GM23338 (cell line): Measurements from ENCODE around the gene SEC11A. TPM values are rescaled to one million over a fixed set of nuclear protein-coding genes. Genes with fewer than 3 reads are reported as not detected.

Experiments
- ATAC-seq: fragments of 200-7000 bp; cut with Tn5 transposase; 3 replicates; pipeline ENCODE4 v1.9.1; 2020
- DNase-seq: peaks from one replicate; pipeline ENCODE4 v3.0.0-alpha.2; 2015; ENCODE audit warnings: low spot score
- H2AFZ ChIP-seq: fragments of 200-600 bp; sonication (generic); 2 replicates; pipeline ENCODE4 v1.8.0; 2016; ENCODE audit warnings: antibody characterized with exemption, mild to moderate bottlenecking, moderate library complexity
- H3F3A ChIP-seq: fragments of 200-600 bp; sonication (generic); replicated peaks from 2 replicates; pipeline ENCODE4 v1.8.0; 2017; ENCODE audit warnings: antibody characterized with exemption, mixed run types, low read depth
- H3K27ac ChIP-seq: fragments of 200-600 bp; sonication (generic); 2 replicates; pipeline ENCODE4 v1.6.1; 2016; ENCODE audit warnings: low read depth
- H3K27me3 ChIP-seq: fragments of 200-600 bp; sonication (generic); 2 replicates; pipeline ENCODE4 v1.8.0; 2016; ENCODE audit warnings: mild to moderate bottlenecking, mixed run types, moderate library complexity; ENCODE audit not compliant: insufficient read depth
- H3K36me3 ChIP-seq: fragments of 200-600 bp; sonication (generic); 2 replicates; pipeline ENCODE4 v1.8.0; 2016; ENCODE audit warnings: mild to moderate bottlenecking; ENCODE audit not compliant: insufficient read depth
- H3K4me1 ChIP-seq: fragments of 200-600 bp; sonication (generic); 2 replicates; pipeline ENCODE4 v1.8.0; 2016; ENCODE audit warnings: mild to moderate bottlenecking, moderate library complexity; ENCODE audit not compliant: insufficient read depth
- H3K4me2 ChIP-seq: fragments of 200-600 bp; sonication (generic); 2 replicates; pipeline ENCODE4 v1.7.1; 2017; ENCODE audit warnings: mixed run types
- H3K4me3 ChIP-seq: fragments of 200-600 bp; sonication (generic); 2 replicates; pipeline ENCODE4 v1.6.1; 2016; ENCODE audit warnings: mixed run types
- H3K79me2 ChIP-seq: fragments of 200-600 bp; sonication (generic); replicated peaks from 2 replicates; pipeline ENCODE4 v1.8.0; 2017; ENCODE audit warnings: mild to moderate bottlenecking; ENCODE audit not compliant: insufficient read depth
- H3K9me2 ChIP-seq: fragments of 200-600 bp; sonication (generic); 2 replicates; pipeline ENCODE4 v1.8.0; 2017; ENCODE audit not compliant: insufficient read depth
- H4K20me1 ChIP-seq: fragments of 200-600 bp; sonication (generic); replicated peaks from 2 replicates; pipeline ENCODE4 v1.8.0; 2017; ENCODE audit warnings: mild to moderate bottlenecking; ENCODE audit not compliant: insufficient read depth
- H3K27ac Mint-ChIP-seq: 2 replicates; pipeline ENCODE4 v1.8.0; 2020; ENCODE audit warnings: inconsistent platforms, mild to moderate bottlenecking, moderate library complexity, mixed read lengths
- H3K27me3 Mint-ChIP-seq: 3 replicates; pipeline ENCODE4 v1.8.0; 2022; ENCODE audit warnings: low read depth, mild to moderate bottlenecking, moderate library complexity, mixed read lengths, inconsistent platforms; ENCODE audit not compliant: insufficient read depth, poor library complexity
- H3K36me3 Mint-ChIP-seq: 3 replicates; pipeline ENCODE4 v1.8.0; 2021; ENCODE audit warnings: low read depth, mild to moderate bottlenecking, inconsistent platforms, moderate library complexity, mixed read lengths
- H3K4me1 Mint-ChIP-seq: 3 replicates; pipeline ENCODE4 v1.8.0; 2020; ENCODE audit warnings: mild to moderate bottlenecking, inconsistent platforms, mixed read lengths
- H3K4me3 Mint-ChIP-seq: 3 replicates; pipeline ENCODE4 v1.8.0; 2021; ENCODE audit warnings: moderate library complexity, mild to moderate bottlenecking, inconsistent platforms, mixed read lengths
- H3K9me3 Mint-ChIP-seq: 3 replicates; pipeline ENCODE4 v1.8.0; 2020; ENCODE audit warnings: moderate library complexity, mild to moderate bottlenecking, inconsistent platforms, mixed read lengths
- CREB1 ChIP-seq: fragments of 250-450 bp; sonication (Bioruptor Pico); IDR thresholded peaks from 2 replicates; pipeline ENCODE4 v1.5.0; 2020; ENCODE audit warnings: low read depth, mild to moderate bottlenecking, moderate library complexity
- EZH2 ChIP-seq: fragments of 200-600 bp; sonication (generic); IDR thresholded peaks from one replicate; pipeline ENCODE4 v1.8.0; 2017; ENCODE audit warnings: antibody characterized with exemption, mild to moderate bottlenecking, low read depth; ENCODE audit not compliant: unreplicated experiment
- EZH2phosphoT487 ChIP-seq: fragments of 200-600 bp; sonication (generic); IDR thresholded peaks from one replicate; pipeline ENCODE4 v1.8.1; 2018; ENCODE audit warnings: antibody characterized with exemption; ENCODE audit not compliant: unreplicated experiment
- JUNB ChIP-seq: IDR thresholded peaks from one replicate; pipeline ENCODE4 v1.6.1; 2016; ENCODE audit warnings: antibody characterized with exemption; ENCODE audit not compliant: unreplicated experiment
- NANOG ChIP-seq: IDR thresholded peaks from 2 replicates; pipeline ENCODE4 v1.6.1; 2016; ENCODE audit warnings: antibody characterized with exemption, borderline replicate concordance
- POLR2AphosphoS5 ChIP-seq: IDR thresholded peaks from 2 replicates; pipeline ENCODE4 v1.6.1; 2016; ENCODE audit warnings: antibody characterized with exemption, low read depth
- REST ChIP-seq: IDR thresholded peaks from one replicate; pipeline ENCODE4 v1.6.1; 2018; ENCODE audit warnings: antibody characterized with exemption; ENCODE audit not compliant: unreplicated experiment
- STAT1 ChIP-seq: IDR thresholded peaks from one replicate; pipeline ENCODE4 v1.6.1; 2016; ENCODE audit warnings: antibody characterized with exemption; ENCODE audit not compliant: unreplicated experiment
- ZNF114 ChIP-seq: fragments of 250-450 bp; sonication (Bioruptor Pico); IDR thresholded peaks from 2 replicates; pipeline ENCODE4 v1.5.0; 2020; ENCODE audit warnings: mild to moderate bottlenecking, moderate library complexity
- ZNF331 ChIP-seq: fragments of 250-450 bp; sonication (Bioruptor Pico); IDR thresholded peaks from 2 replicates; pipeline ENCODE4 v1.5.0; 2020; ENCODE audit warnings: low read depth, mild to moderate bottlenecking, moderate library complexity
- ZNF462 ChIP-seq: fragments of 250-450 bp; sonication (Bioruptor Pico); IDR thresholded peaks from 2 replicates; pipeline ENCODE4 v1.5.0; 2020; ENCODE audit warnings: mild to moderate bottlenecking, moderate library complexity
- polyA plus RNA-seq: library from polyadenylated mRNA; unstranded; fragments of >200 nt; fragmentation: Nextera tagmentation; extraction: Ambion mirVana; gene quantifications from 2 replicates; pipeline ENCODE4 v1.2.1, GENCODE V29; 2016
- total RNA-seq: library from RNA; depleted of rRNA; stranded (reverse); fragments of >200 nt; shearing (Covaris generic); gene quantifications from 2 replicates; pipeline ENCODE4 v1.2.3, GENCODE V29; 2014
- TF ChIP-seq, protein P1 (sequence below): IDR thresholded peaks from 2 replicates; pipeline ENCODE4 v1.6.1; 2016; ENCODE audit warnings: antibody characterized with exemption
- TF ChIP-seq, protein P2 (sequence below), 2 experiments: fragments of 200-600 bp in 1 of 2; sonication (generic) in 1 of 2; conservative IDR thresholded peaks; 2 replicates each; pipeline versions ENCODE4 v1.5.1 to v1.6.1; 2016 to 2017; ENCODE audit warnings: antibody characterized with exemption in 2 of 2, low read depth in 2 of 2, mild to moderate bottlenecking in 2 of 2, moderate library complexity in 1 of 2

SEC11A gene
- total and polyA plus RNA-seq, 2 experiments from 2014 or later, result 191 to 257 TPM

DNA sequence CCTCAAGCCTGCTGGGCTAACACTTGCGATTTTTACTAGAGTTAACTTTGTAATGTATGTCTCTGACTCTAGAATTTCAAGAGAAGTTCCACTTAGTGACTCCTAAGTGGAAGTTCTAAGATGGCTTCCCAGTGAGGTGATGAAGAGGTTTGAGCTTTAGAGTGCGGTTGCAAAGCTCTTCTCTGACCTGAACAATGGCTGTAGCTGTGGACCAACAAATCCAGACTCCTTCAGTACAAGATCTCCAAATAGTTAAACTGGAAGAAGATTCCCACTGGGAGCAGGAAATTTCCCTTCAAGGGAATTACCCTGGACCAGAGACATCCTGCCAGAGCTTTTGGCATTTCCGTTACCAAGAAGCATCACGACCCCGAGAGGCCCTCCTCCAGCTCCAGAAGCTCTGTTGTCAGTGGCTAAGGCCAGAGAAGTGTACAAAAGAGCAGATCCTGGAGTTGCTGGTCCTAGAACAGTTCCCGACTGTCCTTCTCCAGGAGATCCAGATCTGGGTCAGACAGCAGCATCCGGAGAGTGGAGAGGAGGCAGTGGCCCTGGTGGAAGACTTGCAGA, 84.2 kb downstream of the SEC11A start:
- TF ChIP-seq STAT1 (no peak), POLR2AphosphoS5 (no peak), EZH2 (no peak), ZNF331 (no peak), CREB1 (CRISPR knock-in tag) (no peak), ZNF462 (CRISPR knock-in tag) (no peak), NANOG (no peak), JUNB (no peak), REST (no peak), EZH2phosphoT487 (no peak), ZNF114 (CRISPR knock-in tag) (no peak)
- TF ChIP-seq, protein P1, sequence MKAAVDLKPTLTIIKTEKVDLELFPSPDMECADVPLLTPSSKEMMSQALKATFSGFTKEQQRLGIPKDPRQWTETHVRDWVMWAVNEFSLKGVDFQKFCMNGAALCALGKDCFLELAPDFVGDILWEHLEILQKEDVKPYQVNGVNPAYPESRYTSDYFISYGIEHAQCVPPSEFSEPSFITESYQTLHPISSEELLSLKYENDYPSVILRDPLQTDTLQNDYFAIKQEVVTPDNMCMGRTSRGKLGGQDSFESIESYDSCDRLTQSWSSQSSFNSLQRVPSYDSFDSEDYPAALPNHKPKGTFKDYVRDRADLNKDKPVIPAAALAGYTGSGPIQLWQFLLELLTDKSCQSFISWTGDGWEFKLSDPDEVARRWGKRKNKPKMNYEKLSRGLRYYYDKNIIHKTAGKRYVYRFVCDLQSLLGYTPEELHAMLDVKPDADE, result no peak
- TF ChIP-seq, protein P2, sequence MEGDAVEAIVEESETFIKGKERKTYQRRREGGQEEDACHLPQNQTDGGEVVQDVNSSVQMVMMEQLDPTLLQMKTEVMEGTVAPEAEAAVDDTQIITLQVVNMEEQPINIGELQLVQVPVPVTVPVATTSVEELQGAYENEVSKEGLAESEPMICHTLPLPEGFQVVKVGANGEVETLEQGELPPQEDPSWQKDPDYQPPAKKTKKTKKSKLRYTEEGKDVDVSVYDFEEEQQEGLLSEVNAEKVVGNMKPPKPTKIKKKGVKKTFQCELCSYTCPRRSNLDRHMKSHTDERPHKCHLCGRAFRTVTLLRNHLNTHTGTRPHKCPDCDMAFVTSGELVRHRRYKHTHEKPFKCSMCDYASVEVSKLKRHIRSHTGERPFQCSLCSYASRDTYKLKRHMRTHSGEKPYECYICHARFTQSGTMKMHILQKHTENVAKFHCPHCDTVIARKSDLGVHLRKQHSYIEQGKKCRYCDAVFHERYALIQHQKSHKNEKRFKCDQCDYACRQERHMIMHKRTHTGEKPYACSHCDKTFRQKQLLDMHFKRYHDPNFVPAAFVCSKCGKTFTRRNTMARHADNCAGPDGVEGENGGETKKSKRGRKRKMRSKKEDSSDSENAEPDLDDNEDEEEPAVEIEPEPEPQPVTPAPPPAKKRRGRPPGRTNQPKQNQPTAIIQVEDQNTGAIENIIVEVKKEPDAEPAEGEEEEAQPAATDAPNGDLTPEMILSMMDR (conservative IDR thresholded peaks at IDR 0.05; ENCODE audit: low read depth in 2 of 2), result no peak
- peaks cover 5% of the 10 kb centered on the region for H4K20me1 ChIP-seq
- ATAC-seq (no peak), DNase-seq (no peak)
- H3K4me1 ChIP-seq, result peaks cover 32% of the 10 kb centered on the region
- Mint-ChIP-seq H3K9me3 (no peaks in the 10 kb centered on the region), H3K4me1 (peaks cover 31% of the 10 kb centered on the region), H3K36me3 (peaks cover 14% of the 10 kb centered on the region), H3K4me3 (peak overlapping the region; percentile 88), H3K27me3 (peaks cover 16% of the 10 kb centered on the region), H3K27ac (peak overlapping the region; percentile 82)
- H3K4me2 ChIP-seq, result peak overlapping the region; percentile 92
- H2AFZ ChIP-seq, result peak overlapping the region; percentile 67; the same call in 1 of the 2 replicates
- no peaks in the 10 kb centered on the region; the same call in 1 of the 2 replicates for H3K36me3 ChIP-seq
- peaks cover 16% of the 10 kb centered on the region for H3F3A ChIP-seq
- no peaks in the 10 kb centered on the region; the same call in 1 of the 2 replicates for H3K79me2 ChIP-seq
- peak overlapping the region; percentile 69; the same call in 1 of the 2 replicates for H3K27ac ChIP-seq
- peak overlapping the region; percentile 61 for H3K4me3 ChIP-seq
- no peaks in the 10 kb centered on the region for H3K9me2 ChIP-seq
- peaks cover 23% of the 10 kb centered on the region for H3K27me3 ChIP-seq
